Astrocyte (in vitro differentiated cells and primary cell): ENCODE measurements around the gene EVI5L. TPM values are rescaled to one million over a fixed set of nuclear protein-coding genes. Genes with fewer than 3 reads are reported as not detected.

Source experiments
- DNase-seq: peaks from one replicate; pipeline ENCODE4 v3.0.0-alpha.2; 2010; ENCODE audit warnings: low read depth
- FAIRE-seq: peaks from 2 replicates; lab custom pipeline; 2011; peaks lifted over from hg19 to GRCh38; lab: Jason Lieb, UNC
- H2AFZ ChIP-seq: 2 replicates; pipeline ENCODE4 v1.6.0; 2012; ENCODE audit warnings: low read depth, low read length, inconsistent platforms
- H3K27ac ChIP-seq: 2 replicates; pipeline ENCODE4 v1.5.1; 2011; ENCODE audit warnings: low read depth, low read length, inconsistent platforms
- H3K27me3 ChIP-seq: 2 replicates; pipeline ENCODE4 v1.6.0; 2011; ENCODE audit warnings: low read length, inconsistent platforms; ENCODE audit not compliant: insufficient read depth
- H3K36me3 ChIP-seq: 2 replicates; pipeline ENCODE4 v1.5.1; 2011; ENCODE audit warnings: low read length, inconsistent platforms; ENCODE audit not compliant: insufficient read depth
- H3K4me1 ChIP-seq: 2 replicates; pipeline ENCODE4 v1.5.1; 2011; ENCODE audit warnings: low read length, inconsistent platforms; ENCODE audit not compliant: insufficient read depth
- H3K4me2 ChIP-seq: 2 replicates; pipeline ENCODE4 v1.6.0; 2012; ENCODE audit warnings: low read length, inconsistent platforms
- H3K4me3 ChIP-seq: 2 replicates; pipeline ENCODE4 v1.5.1; 2011; ENCODE audit warnings: low read depth, mild to moderate bottlenecking, low read length, inconsistent platforms; ENCODE audit not compliant: insufficient read depth
- H3K79me2 ChIP-seq: 2 replicates; pipeline ENCODE4 v1.6.0; 2012; ENCODE audit warnings: mild to moderate bottlenecking, low read length, inconsistent platforms; ENCODE audit not compliant: insufficient read depth
- H3K9ac ChIP-seq: 2 replicates; pipeline ENCODE4 v1.6.0; 2012; ENCODE audit warnings: mild to moderate bottlenecking, low read length, inconsistent platforms
- H3K9me3 ChIP-seq: 2 replicates; pipeline ENCODE4 v1.5.1; 2012; ENCODE audit warnings: low read depth, mild to moderate bottlenecking, low read length, inconsistent platforms; ENCODE audit not compliant: insufficient read depth
- H4K20me1 ChIP-seq: 2 replicates; pipeline ENCODE4 v1.6.0; 2012; ENCODE audit warnings: low read length, inconsistent platforms; ENCODE audit not compliant: insufficient read depth
- H3K27ac Mint-ChIP-seq: one replicate; pipeline ENCODE4 v1.8.0; 2021; ENCODE audit warnings: mild to moderate bottlenecking, mixed read lengths; ENCODE audit not compliant: unreplicated experiment
- H3K27me3 Mint-ChIP-seq: one replicate; pipeline ENCODE4 v1.8.0; 2021; ENCODE audit warnings: low read depth, mixed read lengths; ENCODE audit not compliant: unreplicated experiment
- H3K36me3 Mint-ChIP-seq: one replicate; pipeline ENCODE4 v1.8.0; 2021; ENCODE audit warnings: low read depth, mixed read lengths; ENCODE audit not compliant: unreplicated experiment
- H3K4me1 Mint-ChIP-seq: one replicate; pipeline ENCODE4 v1.8.0; 2021; ENCODE audit warnings: low read depth, mixed read lengths; ENCODE audit not compliant: unreplicated experiment
- H3K4me3 Mint-ChIP-seq: one replicate; pipeline ENCODE4 v1.8.0; 2021; ENCODE audit warnings: mild to moderate bottlenecking, moderate library complexity, mixed read lengths; ENCODE audit not compliant: unreplicated experiment
- H3K9me3 Mint-ChIP-seq: one replicate; pipeline ENCODE4 v1.8.0; 2021; ENCODE audit warnings: mild to moderate bottlenecking, mixed read lengths; ENCODE audit not compliant: unreplicated experiment
- EZH2 ChIP-seq: IDR thresholded peaks from 2 replicates; pipeline ENCODE4 v1.6.1; 2012; ENCODE audit warnings: mild to moderate bottlenecking, low read length, inconsistent platforms; ENCODE audit not compliant: insufficient read depth
- total RNA-seq: library from RNA; stranded (reverse); gene quantifications from 2 replicates; pipeline ENCODE4 v1.2.1, GENCODE V29; 2021
- TF ChIP-seq, protein P1 (sequence below): IDR thresholded peaks from 2 replicates; pipeline ENCODE4 v1.5.1; 2011; ENCODE audit warnings: low read depth, mild to moderate bottlenecking, inconsistent platforms, low read length, moderate library complexity; ENCODE audit not compliant: insufficient read depth

EVI5L gene
- total RNA-seq, 1 donor from 2014 or later = 22.1 TPM

DNA sequence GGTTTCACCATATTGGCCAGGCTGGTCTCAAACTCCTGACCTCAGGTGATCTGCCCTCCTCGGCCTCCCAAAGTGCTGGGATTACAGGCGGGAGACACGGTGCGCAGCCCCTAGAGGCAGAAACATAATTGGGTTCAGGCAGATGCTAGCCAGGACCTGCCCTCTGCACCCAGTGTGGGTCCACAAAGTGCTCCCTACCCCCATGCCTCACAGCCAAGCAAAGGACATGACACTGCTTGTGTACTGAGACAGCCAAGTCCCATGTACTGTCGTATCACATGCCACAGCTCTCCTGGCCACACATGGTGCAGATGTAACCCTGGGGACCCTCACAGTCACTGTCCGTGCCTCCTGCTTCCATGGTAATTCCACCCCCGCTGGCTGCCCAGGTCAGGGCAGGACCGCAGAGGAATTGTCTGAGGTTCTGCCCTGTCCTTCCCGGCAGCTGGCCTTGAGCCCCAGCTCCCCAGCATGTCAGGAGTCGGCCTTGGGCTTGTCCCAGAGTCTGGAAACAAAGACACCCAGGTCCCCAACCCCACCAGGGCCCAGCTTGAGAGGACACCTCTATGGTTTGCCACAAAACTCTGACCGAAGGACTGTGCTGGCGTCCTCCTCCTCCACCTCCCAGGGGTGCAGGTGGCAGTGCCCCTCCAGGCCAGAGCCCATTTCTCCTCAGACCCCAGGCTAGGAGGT is 36.5 kb downstream of the EVI5L start:
- H3K4me1 ChIP-seq = peaks cover 5% of the 10 kb centered on the region
- H3K4me2 ChIP-seq = no peak overlapping the region
- H3K9me3 Mint-ChIP-seq = no peaks in the 10 kb centered on the region
- no peak overlapping the region for H3K4me3 ChIP-seq
- no peak overlapping the region for H3K4me3 Mint-ChIP-seq
- H3K79me2 ChIP-seq = no peaks in the 10 kb centered on the region
- H2AFZ ChIP-seq = no peak overlapping the region
- H3K36me3 Mint-ChIP-seq = no peaks in the 10 kb centered on the region
- no peak overlapping the region for H3K27ac ChIP-seq
- peaks cover 4% of the 10 kb centered on the region for H3K4me1 Mint-ChIP-seq
- H3K27me3 Mint-ChIP-seq = peaks cover 20% of the 10 kb centered on the region
- no peak for FAIRE-seq
- H3K9ac ChIP-seq = no peak overlapping the region
- H3K36me3 ChIP-seq = no peaks in the 10 kb centered on the region
- peaks cover 11% of the 10 kb centered on the region for H3K27me3 ChIP-seq
- H4K20me1 ChIP-seq = peaks cover 12% of the 10 kb centered on the region
- no peak for DNase-seq
- no peak overlapping the region for H3K27ac Mint-ChIP-seq
- no peaks in the 10 kb centered on the region for H3K9me3 ChIP-seq
- no peak for TF ChIP-seq EZH2
- TF ChIP-seq, protein P1, sequence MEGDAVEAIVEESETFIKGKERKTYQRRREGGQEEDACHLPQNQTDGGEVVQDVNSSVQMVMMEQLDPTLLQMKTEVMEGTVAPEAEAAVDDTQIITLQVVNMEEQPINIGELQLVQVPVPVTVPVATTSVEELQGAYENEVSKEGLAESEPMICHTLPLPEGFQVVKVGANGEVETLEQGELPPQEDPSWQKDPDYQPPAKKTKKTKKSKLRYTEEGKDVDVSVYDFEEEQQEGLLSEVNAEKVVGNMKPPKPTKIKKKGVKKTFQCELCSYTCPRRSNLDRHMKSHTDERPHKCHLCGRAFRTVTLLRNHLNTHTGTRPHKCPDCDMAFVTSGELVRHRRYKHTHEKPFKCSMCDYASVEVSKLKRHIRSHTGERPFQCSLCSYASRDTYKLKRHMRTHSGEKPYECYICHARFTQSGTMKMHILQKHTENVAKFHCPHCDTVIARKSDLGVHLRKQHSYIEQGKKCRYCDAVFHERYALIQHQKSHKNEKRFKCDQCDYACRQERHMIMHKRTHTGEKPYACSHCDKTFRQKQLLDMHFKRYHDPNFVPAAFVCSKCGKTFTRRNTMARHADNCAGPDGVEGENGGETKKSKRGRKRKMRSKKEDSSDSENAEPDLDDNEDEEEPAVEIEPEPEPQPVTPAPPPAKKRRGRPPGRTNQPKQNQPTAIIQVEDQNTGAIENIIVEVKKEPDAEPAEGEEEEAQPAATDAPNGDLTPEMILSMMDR = no peak

DNA sequence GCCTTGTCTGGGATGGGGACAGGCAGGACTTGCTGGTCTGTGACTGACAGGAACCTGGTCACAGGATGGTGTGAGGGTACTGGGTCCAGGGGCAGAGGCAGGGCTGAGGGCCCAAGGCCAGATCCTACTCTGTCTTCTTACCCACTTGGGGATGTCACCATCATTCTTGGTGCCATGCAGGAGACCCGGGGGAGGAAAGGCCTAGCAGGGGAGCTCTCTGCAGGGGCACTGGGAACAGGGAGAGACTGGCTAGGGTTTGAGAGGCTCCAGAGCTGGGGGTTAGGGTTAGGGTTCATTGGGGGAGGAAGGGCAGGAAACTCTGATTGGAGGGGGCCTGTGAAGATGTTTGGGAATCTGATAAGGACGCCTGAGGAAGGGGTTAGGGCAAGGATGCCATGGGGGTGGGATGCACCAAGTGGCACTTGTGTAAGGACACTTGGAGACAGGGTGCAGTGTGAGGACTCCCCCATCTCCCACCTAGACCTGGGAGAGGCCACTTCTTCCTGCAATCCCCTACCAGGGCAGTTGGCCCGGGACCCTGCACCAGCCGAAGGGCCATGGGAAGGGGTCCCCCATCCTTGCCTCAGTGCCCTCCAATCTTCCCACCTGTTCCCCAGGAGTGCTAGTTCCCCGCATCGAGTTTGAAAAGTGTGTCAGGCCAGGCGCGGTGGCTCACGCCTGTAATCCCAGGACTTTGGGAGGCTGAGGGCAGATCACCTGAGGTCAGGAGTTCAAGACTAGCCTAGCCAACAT is 37.2 kb downstream of the EVI5L start:
- FAIRE-seq = no peak

More for the DNA sequence above, 37.2 kb downstream of the EVI5L start:
- Mint-ChIP-seq H3K36me3 (no peaks in the 10 kb centered on the region), H3K27ac (no peak overlapping the region), H3K4me3 (no peak overlapping the region), H3K4me1 (peaks cover 4% of the 10 kb centered on the region), H3K27me3 (peaks cover 20% of the 10 kb centered on the region), H3K9me3 (no peaks in the 10 kb centered on the region)
- Histone ChIP-seq H3K4me2 (no peak overlapping the region), H3K79me2 (no peaks in the 10 kb centered on the region), H3K27ac (no peak overlapping the region), H2AFZ (no peak overlapping the region), H3K9me3 (no peaks in the 10 kb centered on the region), H3K4me1 (peaks cover 10% of the 10 kb centered on the region), H4K20me1 (peaks cover 10% of the 10 kb centered on the region), H3K9ac (no peak overlapping the region), H3K4me3 (no peak overlapping the region), H3K36me3 (no peaks in the 10 kb centered on the region), H3K27me3 (peaks cover 11% of the 10 kb centered on the region)
- no peak for TF ChIP-seq EZH2
- TF ChIP-seq, protein P1 = no peak
- no peak for DNase-seq
